GM21360 (cell line): Measurements from ENCODE around the gene CCDC192.

Experiments used
- ATAC-seq: cut with Tn5 transposase; IDR thresholded peaks from one replicate; pipeline ENCODE4 v1.9.1; 2021; ENCODE audit warnings: mild to moderate bottlenecking, moderate library complexity; ENCODE audit not compliant: unreplicated experiment

The CCDC192 gene

DNA sequence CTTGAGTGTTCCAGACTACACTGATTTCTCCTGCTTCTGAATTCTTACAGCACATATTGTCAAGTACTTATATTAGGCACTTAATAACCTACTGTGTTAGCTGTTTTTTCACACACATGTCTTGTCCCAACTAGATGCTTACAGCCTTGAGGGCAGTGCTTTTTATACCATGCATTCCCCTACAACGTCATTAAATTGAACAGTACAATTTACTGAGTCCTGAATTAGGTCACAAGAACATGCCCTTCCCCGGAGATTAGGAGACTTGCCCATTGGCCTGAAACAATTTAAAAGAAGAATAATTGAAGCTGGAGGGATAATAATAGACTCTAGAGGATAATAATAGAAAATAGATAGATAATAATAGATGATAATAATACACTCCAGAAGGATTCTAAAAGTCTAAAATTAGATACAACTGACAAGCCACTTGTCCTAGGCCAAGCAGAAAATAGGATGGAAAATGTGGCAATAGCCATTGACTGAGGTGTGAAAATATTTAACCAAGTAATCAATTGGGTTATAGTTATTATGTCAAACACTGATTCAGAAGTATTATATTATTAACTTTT lies 267.7 kb downstream of the CCDC192 start:
- ATAC-seq: no peak

DNA sequence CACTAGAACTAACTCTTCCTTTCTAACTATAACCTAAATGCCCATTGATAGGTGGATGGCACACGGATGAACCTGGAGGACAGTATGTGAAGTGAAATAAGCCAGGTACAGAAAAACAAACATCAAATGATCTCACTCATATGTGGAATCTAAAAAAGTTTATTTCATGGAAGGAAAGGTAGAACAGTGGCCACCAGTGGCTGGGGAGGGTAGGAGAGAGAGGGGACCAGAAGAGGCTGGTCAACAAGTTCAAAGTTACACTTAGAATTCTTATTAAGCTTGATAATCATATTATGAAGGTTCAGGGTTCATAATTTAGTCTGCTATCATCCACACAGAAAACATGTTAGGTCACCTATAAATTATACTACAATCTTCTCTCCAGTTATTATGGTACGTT lies 272.8 kb downstream of the CCDC192 start:
- ATAC-seq: no peak

DNA sequence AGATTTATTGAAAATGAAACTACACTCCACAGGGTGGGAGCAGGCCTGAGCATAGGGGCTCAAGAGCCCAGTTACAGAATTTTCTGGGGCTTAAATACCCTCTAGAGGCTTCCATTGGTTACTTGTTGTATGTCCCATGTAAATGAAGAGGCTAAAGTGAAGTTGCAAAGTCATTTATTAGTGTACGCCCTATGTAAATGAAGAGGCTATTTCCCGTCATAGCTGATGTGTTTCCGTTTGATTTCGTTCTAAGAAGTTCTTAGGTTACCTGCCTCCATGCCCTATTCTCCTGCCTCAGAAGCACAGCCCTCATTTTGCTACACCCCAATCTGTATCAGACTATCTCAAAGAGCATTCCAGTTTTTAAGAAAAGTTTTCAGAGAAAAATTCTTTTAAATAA lies 273.3 kb downstream of the CCDC192 start:
- ATAC-seq: no peak

DNA sequence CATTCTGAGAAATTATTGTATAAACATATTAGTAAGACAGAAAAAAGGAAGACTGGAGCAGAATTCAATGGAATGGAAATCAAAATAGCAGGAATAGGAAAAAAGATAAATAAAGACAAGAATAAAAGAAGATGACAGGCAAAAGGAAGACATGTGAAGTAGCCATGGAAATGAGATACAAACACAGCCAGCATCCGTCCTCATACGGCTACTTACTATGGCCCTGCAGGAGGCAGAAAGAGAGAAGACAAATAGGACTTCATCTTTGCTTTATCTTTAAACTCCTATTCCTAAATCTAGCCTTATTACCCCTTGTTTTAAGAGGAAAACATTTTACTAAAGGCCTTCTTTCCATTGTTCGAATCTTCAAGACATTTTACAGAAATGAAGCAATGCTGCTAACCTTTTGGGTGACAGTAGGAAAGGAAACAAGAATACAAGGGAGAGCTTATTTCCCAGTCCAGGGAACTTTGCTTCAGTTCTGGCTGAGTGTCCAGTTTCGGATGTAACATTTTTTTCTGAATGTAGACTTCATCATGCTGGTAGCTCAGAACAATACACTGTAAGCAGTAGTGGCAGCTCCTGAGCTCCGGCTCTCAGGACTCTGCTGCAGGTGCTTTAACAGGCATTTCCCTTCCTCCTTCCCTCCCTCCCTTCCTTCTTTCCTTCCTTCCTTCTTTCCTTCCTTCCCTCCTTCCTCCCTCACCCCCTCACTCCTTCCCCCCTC lies 274.0 kb downstream of the CCDC192 start:
- no peak for ATAC-seq

DNA sequence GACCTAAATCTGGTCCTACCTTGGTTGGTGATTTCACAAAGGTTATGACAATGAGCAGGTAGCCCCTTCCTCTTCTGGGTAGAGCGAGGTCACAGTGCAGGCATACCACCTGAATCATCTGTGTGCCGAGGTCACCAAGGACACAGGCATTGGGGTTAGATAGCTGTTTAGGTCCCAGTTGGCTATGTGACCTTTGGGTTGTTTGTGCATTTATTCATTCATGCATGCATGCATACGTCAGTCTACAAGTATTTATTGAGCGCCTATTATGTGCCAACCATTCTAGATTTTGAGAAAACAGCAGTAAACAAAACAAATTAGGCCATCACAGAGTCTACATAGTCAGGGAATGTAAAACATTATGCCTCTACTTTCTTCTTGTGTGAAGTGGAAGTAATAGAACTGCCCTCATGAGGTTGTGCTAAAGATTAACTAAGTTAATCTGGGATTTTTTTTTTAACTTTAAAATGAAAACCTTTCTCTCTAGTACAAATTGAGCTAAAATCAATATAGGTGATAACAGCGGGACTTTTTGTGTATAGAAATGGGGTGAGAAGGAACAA lies 275.6 kb downstream of the CCDC192 start:
- no peak for ATAC-seq

DNA sequence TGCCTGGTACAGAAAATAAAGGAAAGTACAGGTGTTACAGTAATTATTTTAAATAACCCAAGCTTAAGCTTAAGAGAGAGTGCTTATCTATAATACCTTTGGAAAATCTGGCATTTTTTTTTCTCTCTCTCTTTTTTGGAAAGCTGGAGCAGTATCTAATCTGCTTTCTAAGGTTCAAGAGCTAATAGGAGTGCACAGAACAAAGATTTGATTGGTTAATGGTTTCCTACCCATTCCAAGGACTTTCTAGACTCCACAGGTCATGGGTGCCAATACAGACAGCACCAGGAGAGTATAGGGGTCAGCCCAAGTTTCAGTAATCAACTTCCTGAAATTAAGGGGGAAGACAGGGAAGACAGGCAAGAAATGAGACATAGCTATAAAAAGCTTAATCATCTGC lies 276.3 kb downstream of the CCDC192 start:
- no peak for ATAC-seq

DNA sequence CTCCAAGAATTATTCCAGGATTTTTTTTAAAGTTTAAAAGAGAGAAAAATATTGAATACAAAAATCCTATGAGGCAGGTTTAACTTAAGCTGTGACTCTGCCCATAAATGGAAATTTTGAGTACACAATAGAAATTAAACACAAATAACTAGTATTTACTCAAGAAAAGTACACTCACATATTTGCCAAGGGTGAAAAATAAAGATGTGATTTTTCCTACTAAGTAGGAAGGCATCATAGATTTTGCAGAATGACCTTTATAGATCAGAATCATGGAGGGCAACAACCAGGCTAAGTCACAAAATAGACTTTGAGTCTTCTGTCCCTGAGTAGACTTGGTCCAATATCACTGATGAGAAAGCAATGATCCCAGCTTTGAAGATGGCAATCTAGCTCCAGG lies 277.7 kb downstream of the CCDC192 start:
- no peak for ATAC-seq

DNA sequence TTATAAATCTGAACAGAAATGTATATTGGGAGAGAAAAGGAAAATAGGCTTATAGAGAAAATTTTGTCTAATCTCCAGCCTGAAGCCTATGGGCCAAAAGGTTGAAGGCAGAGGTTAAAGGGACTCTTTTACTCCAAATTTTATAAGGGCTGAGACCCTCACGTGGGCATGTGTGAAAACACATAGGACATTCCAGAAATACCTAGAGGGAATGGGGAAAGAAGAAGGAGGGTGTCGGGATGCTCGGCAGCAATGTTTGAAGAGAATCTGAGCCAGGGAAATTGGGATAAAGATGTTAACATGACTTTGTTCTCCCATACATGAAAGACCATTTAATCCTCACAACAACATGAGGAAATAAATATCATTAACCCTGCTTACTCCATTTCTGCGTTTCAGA lies 278.3 kb downstream of the CCDC192 start:
- no peak for ATAC-seq

DNA sequence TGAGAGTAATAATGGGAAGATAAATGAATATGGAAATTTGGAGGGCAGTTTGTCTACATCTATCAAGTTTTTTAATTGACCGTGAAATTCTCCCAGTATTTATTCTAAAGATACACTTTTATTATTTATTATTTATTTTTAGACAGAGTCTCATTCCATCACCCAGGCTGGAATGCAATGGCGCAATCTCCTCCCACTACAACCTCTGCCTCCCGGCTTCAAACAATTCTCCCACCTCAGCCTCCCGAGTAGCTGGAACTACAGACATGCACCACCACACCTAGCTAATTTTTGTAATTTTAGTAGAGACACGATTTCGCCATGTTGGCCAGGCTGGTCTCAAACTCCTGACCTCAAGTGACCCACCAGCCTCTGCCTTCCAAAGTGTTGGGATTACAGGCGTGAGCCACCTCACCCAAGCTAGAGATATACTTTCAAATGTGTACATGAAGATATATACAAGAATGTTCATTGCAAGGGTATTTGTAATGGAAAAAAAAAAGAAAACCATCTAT lies 282.7 kb downstream of the CCDC192 start:
- no peak for ATAC-seq

DNA sequence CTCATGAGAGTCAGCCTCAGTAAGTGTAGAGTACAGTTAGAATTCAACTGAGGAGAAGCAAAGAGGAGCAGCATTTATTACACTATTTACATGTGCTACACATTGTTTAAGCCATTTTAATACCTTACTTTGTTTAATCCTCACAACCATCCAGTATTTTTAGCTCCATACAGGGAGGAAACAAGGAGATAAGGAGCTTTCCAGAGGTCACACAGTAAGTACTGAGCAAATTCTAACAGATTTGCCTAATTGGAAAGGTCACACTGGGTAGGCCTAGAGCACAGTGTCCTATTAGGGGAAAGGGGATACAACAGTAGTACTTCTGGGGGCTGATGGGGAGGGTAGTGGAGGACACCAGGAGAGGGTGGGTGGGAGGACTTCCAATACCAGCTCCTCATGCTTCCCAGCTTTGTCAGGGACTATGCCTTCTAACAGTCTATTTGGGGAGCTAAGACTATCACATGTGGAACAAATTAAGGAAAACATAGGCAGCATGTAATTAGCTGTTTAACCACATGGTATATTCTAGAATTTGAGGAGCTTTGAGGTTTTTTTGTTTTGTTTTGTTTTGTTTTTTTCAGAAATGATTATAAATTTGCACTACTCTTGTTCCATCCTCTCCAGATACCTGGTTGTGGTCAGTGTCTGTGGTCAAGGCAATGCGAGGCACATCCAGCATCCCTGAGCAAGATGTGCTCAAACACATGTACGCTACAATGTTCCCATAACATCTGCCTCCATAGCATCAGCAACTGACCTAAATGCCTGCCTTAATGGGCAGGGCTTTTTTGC lies 284.4 kb downstream of the CCDC192 start:
- no peak for ATAC-seq

DNA sequence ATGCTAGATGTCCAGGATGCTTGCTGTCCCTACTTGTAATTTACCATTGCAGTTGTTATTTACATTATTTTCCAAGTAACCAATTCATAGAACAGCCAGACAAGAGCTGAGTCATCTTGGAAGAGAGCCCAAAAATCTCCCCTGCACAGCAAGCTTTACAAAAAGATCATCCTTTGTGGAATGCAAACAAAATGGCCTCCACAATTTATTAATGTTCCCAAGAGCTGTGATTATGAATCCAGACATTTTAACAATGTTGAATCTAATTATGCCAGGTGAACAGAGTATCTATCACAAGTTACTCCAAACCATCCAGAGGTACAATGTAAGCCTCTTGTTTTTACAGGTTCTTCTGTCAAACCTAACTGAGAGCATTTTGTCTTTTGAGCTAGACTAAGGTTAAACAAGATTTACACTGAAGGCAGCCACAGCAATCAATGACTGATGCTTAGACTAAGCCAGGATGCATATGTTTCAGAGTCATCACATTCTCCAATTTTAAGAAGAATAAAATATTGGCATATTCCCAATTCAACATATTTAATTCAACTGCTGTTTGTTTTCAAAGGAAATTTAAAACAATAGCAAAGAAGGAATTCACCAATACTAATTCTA lies 285.1 kb downstream of the CCDC192 start:
- ATAC-seq: no peak
